Common myeloid progenitor, CD34-positive (primary cell): ENCODE data around the gene SMC5.
"Not testable (repeated sequence)": the region's sequence is repeated elsewhere in the genome, so short reads cannot be mapped to it uniquely, and the experiment has no call there.

ENCODE experiments used
- CTCF ChIA-PET: fragments of 350-600 bp; sonication (Branson Sonifier 250); formaldehyde crosslinking; loops from one replicate; lab custom pipeline; 2021; ENCODE audit warnings: antibody characterized with exemption; lab: Charles Lee
- POLR2A ChIA-PET: fragments of 350-600 bp; sonication (Branson Sonifier 250); formaldehyde crosslinking; loops from one replicate; lab custom pipeline; 2021; ENCODE audit warnings: antibody characterized with exemption; lab: Charles Lee
- DNase-seq, 3 donors: peaks; one replicate each; pipeline versions ENCODE4 v3.0.0 to v3.0.0-alpha.2; 2013
- H3K27ac ChIP-seq, 2 experiments: 1 replicate in 1 of 2; 2 replicates in 1 of 2; pipeline ENCODE4 v1.7.0; 2013; ENCODE audit warnings: inconsistent platforms in 2 of 2, low read length in 2 of 2, mild to moderate bottlenecking in 2 of 2, low read depth in 1 of 2, moderate library complexity in 1 of 2; ENCODE audit not compliant: severe bottlenecking in 2 of 2, insufficient read depth in 1 of 2, poor library complexity in 1 of 2
- H3K27me3 ChIP-seq, 5 experiments: replicated peaks in 2 of 5; 1 replicate in 3 of 5; 2 replicates in 2 of 5; pipeline versions ENCODE4 v1.6.1 to v1.7.0; 2013; ENCODE audit warnings: low read length in 4 of 5, mild to moderate bottlenecking in 2 of 5, moderate library complexity in 2 of 5, inconsistent platforms in 1 of 5; ENCODE audit not compliant: insufficient read depth in 5 of 5, control insufficient read depth in 4 of 5
- H3K36me3 ChIP-seq, 4 experiments: 1 replicate in 2 of 4; 2 replicates in 2 of 4; pipeline versions ENCODE4 v1.6.1 to v1.7.0; 2013; ENCODE audit warnings: low read length in 3 of 4, control low read depth in 1 of 4, mild to moderate bottlenecking in 1 of 4; ENCODE audit not compliant: control insufficient read depth in 4 of 4, insufficient read depth in 4 of 4
- H3K4me1 ChIP-seq, 4 experiments: 1 replicate in 3 of 4; 2 replicates in 1 of 4; pipeline versions ENCODE4 v1.6.1 to v1.7.1; 2013; ENCODE audit warnings: low read length in 3 of 4, mild to moderate bottlenecking in 3 of 4, control low read depth in 1 of 4, inconsistent platforms in 1 of 4, moderate library complexity in 1 of 4; ENCODE audit not compliant: control insufficient read depth in 4 of 4, insufficient read depth in 4 of 4; ENCODE audit errors: control extremely low read depth in 1 of 4
- H3K4me3 ChIP-seq, 7 experiments: 1 replicate in 4 of 7; 2 replicates in 3 of 7; pipeline versions ENCODE4 v1.5.1 to v1.7.0; 2013; ENCODE audit warnings: mild to moderate bottlenecking in 7 of 7, low read length in 6 of 7, moderate library complexity in 6 of 7, inconsistent platforms in 2 of 7, low read depth in 2 of 7, control low read depth in 1 of 7; ENCODE audit not compliant: insufficient read depth in 4 of 7, control insufficient read depth in 1 of 7; ENCODE audit errors: extremely low read depth in 1 of 7
- H3K9me3 ChIP-seq, 5 experiments: 1 replicate in 4 of 5; 2 replicates in 1 of 5; pipeline versions ENCODE4 v1.6.1 to v1.7.1; 2013; ENCODE audit warnings: low read length in 4 of 5, mild to moderate bottlenecking in 2 of 5, inconsistent platforms in 1 of 5, low read depth in 1 of 5, moderate library complexity in 1 of 5; ENCODE audit not compliant: control insufficient read depth in 4 of 5, insufficient read depth in 2 of 5; ENCODE audit errors: control extremely low read depth in 1 of 5
- WGBS: methylation state at CpG from one replicate; pipeline ENCODE4 v1.1.5; 2013; ENCODE audit not compliant: insufficient coverage; 5-methylcytosine and 5-hydroxymethylcytosine counted together

SMC5 gene

GRCh38 chr9:70229026-70229425 lies 29.8 kb upstream of the SMC5 start:
- H3K4me3 ChIP-seq, result no peak overlapping the region
- POLR2A ChIA-PET, result interaction anchor here (0.5 kb wide), 1 partner anchor 256 kb away, joined by 3 read pairs; no protein-coding TSS in a partner anchor
- H3K9me3 ChIP-seq, result peaks cover 0 to 10% (median 0%) of the 10 kb centered on the region in 5 experiments
- no peak overlapping the region for H3K27ac ChIP-seq
- H3K36me3 ChIP-seq, result peaks cover 0 to 13% (median 0%) of the 10 kb centered on the region in 4 experiments
- DNase-seq, result no peak
- WGBS, result 92% methylated on average over 4 of the region's 4 CpGs
- CTCF ChIA-PET, result no interaction called here
- H3K4me1 ChIP-seq, result no peaks in the 10 kb centered on the region
- no peaks in the 10 kb centered on the region for H3K27me3 ChIP-seq

GRCh38 chr9:70229579-70229978 lies 29.2 kb upstream of the SMC5 start:
- POLR2A ChIA-PET, result no interaction called here
- CTCF ChIA-PET, result no interaction called here

GRCh38 chr9:70232476-70232875 lies 26.3 kb upstream of the SMC5 start:
- 78% methylated on average over 3 of the region's 4 CpGs for WGBS
- no peak overlapping the region for H3K4me3 ChIP-seq
- no peaks in the 10 kb centered on the region for H3K27me3 ChIP-seq
- H3K36me3 ChIP-seq, result no peaks in the 10 kb centered on the region
- ChIA-PET POLR2A (interaction anchor here (0.6 kb wide), 1 partner anchor 346 kb away, joined by 3 read pairs; no protein-coding TSS in a partner anchor), CTCF (no interaction called here)
- no peak for DNase-seq
- H3K9me3 ChIP-seq, result no peaks in the 10 kb centered on the region
- H3K27ac ChIP-seq, result no peak overlapping the region
- no peaks in the 10 kb centered on the region for H3K4me1 ChIP-seq

More at GRCh38 chr9:70229579-70229978, 29.2 kb upstream of the SMC5 start:
- peaks cover 0 to 8% (median 0%) of the 10 kb centered on the region in 5 experiments for H3K9me3 ChIP-seq
- DNase-seq, result peak in 2 of 3 donors; percentile 6 to 7
- H3K36me3 ChIP-seq, result peaks cover 0 to 9% (median 0%) of the 10 kb centered on the region in 4 experiments
- H3K27me3 ChIP-seq, result no peaks in the 10 kb centered on the region
- 100% methylated on average over 1 of the region's 3 CpGs for WGBS
- H3K27ac ChIP-seq, result no peak overlapping the region
- no peaks in the 10 kb centered on the region for H3K4me1 ChIP-seq
- no peak overlapping the region for H3K4me3 ChIP-seq

GRCh38 chr9:70234208-70234607 lies 24.6 kb upstream of the SMC5 start:
- H3K4me3 ChIP-seq, H3K9me3 ChIP-seq, POLR2A ChIA-PET, DNase-seq, H3K4me1 ChIP-seq, CTCF ChIA-PET, H3K27me3 ChIP-seq, H3K27ac ChIP-seq, H3K36me3 ChIP-seq: not testable (repeated sequence)
- over 99% methylated on average over 7 of the region's 9 CpGs for WGBS

- POLR2A ChIA-PET, H3K9me3 ChIP-seq, H3K36me3 ChIP-seq, CTCF ChIA-PET, H3K27me3 ChIP-seq, DNase-seq, H3K27ac ChIP-seq, H3K4me3 ChIP-seq, H3K4me1 ChIP-seq: not testable (repeated sequence)
- WGBS, result 100% methylated on average over 1 of the region's 1 CpG
These were observed 12.8 kb upstream of the SMC5 start for GRCh38 chr9:70245952-70246351.

GRCh38 chr9:70250221-70250620 lies 8.6 kb upstream of the SMC5 start:
- Histone ChIP-seq H3K27me3 (no peaks in the 10 kb centered on the region), H3K4me1 (no peaks in the 10 kb centered on the region), H3K27ac (no peak overlapping the region), H3K36me3 (no peaks in the 10 kb centered on the region), H3K4me3 (no peak overlapping the region), H3K9me3 (no peaks in the 10 kb centered on the region)
- CTCF ChIA-PET, result no interaction called here
- DNase-seq, result no peak
- POLR2A ChIA-PET, result no interaction called here
- WGBS, result 100% methylated on average over 1 of the region's 1 CpG

GRCh38 chr9:70255486-70255885 lies 3.3 kb upstream of the SMC5 start:
- H3K4me1 ChIP-seq, result peaks cover 6 to 27% (median 18%) of the 10 kb centered on the region in 4 experiments
- no peak overlapping the region for H3K4me3 ChIP-seq
- DNase-seq, result no peak
- ChIA-PET CTCF (interaction anchor here (0.6 kb wide), 1 partner anchor 137 kb away, joined by 3 read pairs; no protein-coding TSS in a partner anchor), POLR2A (no interaction called here)
- no peaks in the 10 kb centered on the region for H3K36me3 ChIP-seq
- H3K27ac ChIP-seq, result no peak overlapping the region
- no peaks in the 10 kb centered on the region for H3K27me3 ChIP-seq
- H3K9me3 ChIP-seq, result no peaks in the 10 kb centered on the region
